Suprapubic skin (tissue), 4 donors: ENCODE data around the gene TNRC6B.

Experiments used
- EP300 ChIP-seq: sonication (generic); formaldehyde crosslinking; IDR thresholded peaks from one replicate; pipeline ENCODE4 v1.6.1; 2017; ENCODE audit warnings: antibody characterized with exemption
- POLR2A ChIP-seq, 2 donors: fragments of 450-650 bp; IDR thresholded peaks; one replicate each; pipeline ENCODE4 v1.6.1; 2017; ENCODE audit warnings: antibody characterized with exemption in 2 of 2, mild to moderate bottlenecking in 2 of 2, moderate library complexity in 2 of 2
- POLR2AphosphoS5 ChIP-seq, 3 donors: sonication (generic); formaldehyde crosslinking; IDR thresholded peaks; one replicate each; pipeline ENCODE4 v1.6.1; 2017; ENCODE audit warnings: antibody characterized with exemption in 3 of 3
- TF ChIP-seq, protein P1 (sequence below), 2 donors: fragments of 200-600 bp in 1 of 2; fragments of 450-650 bp in 1 of 2; sonication (generic) in 1 of 2; IDR thresholded peaks; one replicate each; pipeline ENCODE4 v1.5.1; 2016 to 2019; ENCODE audit warnings: antibody characterized with exemption in 2 of 2, mild to moderate bottlenecking in 1 of 2, moderate library complexity in 1 of 2

- TF ChIP-seq, protein P1, sequence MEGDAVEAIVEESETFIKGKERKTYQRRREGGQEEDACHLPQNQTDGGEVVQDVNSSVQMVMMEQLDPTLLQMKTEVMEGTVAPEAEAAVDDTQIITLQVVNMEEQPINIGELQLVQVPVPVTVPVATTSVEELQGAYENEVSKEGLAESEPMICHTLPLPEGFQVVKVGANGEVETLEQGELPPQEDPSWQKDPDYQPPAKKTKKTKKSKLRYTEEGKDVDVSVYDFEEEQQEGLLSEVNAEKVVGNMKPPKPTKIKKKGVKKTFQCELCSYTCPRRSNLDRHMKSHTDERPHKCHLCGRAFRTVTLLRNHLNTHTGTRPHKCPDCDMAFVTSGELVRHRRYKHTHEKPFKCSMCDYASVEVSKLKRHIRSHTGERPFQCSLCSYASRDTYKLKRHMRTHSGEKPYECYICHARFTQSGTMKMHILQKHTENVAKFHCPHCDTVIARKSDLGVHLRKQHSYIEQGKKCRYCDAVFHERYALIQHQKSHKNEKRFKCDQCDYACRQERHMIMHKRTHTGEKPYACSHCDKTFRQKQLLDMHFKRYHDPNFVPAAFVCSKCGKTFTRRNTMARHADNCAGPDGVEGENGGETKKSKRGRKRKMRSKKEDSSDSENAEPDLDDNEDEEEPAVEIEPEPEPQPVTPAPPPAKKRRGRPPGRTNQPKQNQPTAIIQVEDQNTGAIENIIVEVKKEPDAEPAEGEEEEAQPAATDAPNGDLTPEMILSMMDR (IDR thresholded peaks at IDR 0.05): no peak
- TF ChIP-seq POLR2A (IDR thresholded peaks at IDR 0.05): no peak
- no peak for TF ChIP-seq EP300
- no peak for TF ChIP-seq POLR2AphosphoS5 (IDR thresholded peaks at IDR 0.05)
These were observed 42.8 kb downstream of the TNRC6B start for GRCh38 chr22:40220316-40221054.
